Loucy (cell line): ENCODE measurements around the gene NELL2.

ENCODE experiments used
- H2AFZ ChIP-seq: fragments of 200-600 bp; sonication (generic); 2 replicates; pipeline ENCODE4 v1.6.0; 2016; ENCODE audit warnings: antibody characterized with exemption, mild to moderate bottlenecking, low read length, moderate library complexity
- H3F3A ChIP-seq: fragments of 200-600 bp; 2 replicates; pipeline ENCODE4 v1.6.0; 2016; ENCODE audit warnings: antibody characterized with exemption, low read depth, mild to moderate bottlenecking
- H3K27me3 ChIP-seq: fragments of 200-600 bp; sonication (generic); 2 replicates; pipeline ENCODE4 v1.6.1; 2014; ENCODE audit warnings: low read length, mild to moderate bottlenecking; ENCODE audit not compliant: insufficient read depth, poor library complexity, severe bottlenecking
- H3K36me3 ChIP-seq: fragments of 200-600 bp; sonication (generic); 2 replicates; pipeline ENCODE4 v1.6.1; 2016; ENCODE audit warnings: low read length; ENCODE audit not compliant: insufficient read depth
- H3K4me1 ChIP-seq: fragments of 200-600 bp; sonication (generic); 2 replicates; pipeline ENCODE4 v1.5.1; 2014; ENCODE audit warnings: low read length, mild to moderate bottlenecking; ENCODE audit not compliant: insufficient read depth, poor library complexity, severe bottlenecking
- H3K4me2 ChIP-seq: fragments of 200-600 bp; sonication (generic); 2 replicates; pipeline ENCODE4 v1.6.0; 2014; ENCODE audit warnings: antibody characterized with exemption, low read length, low read depth, mild to moderate bottlenecking; ENCODE audit not compliant: poor library complexity, severe bottlenecking
- H3K4me3 ChIP-seq: fragments of 200-600 bp; sonication (generic); 2 replicates; pipeline ENCODE4 v1.5.1; 2014; ENCODE audit warnings: low read length, mild to moderate bottlenecking, mixed read lengths; ENCODE audit not compliant: poor library complexity, severe bottlenecking
- H3K79me2 ChIP-seq: fragments of 200-600 bp; sonication (generic); 2 replicates; pipeline ENCODE4 v1.6.1; 2014; ENCODE audit warnings: low read length; ENCODE audit not compliant: insufficient read depth
- H3K9ac ChIP-seq: fragments of 200-600 bp; sonication (generic); 2 replicates; pipeline ENCODE4 v1.6.0; 2014; ENCODE audit warnings: mild to moderate bottlenecking, low read depth, low read length, moderate library complexity; ENCODE audit not compliant: poor library complexity, severe bottlenecking
- H3K9me2 ChIP-seq: fragments of 200-600 bp; sonication (generic); replicated peaks from 2 replicates; pipeline ENCODE4 v1.6.1; 2016; ENCODE audit warnings: low read depth, low read length, mixed read lengths
- H3K9me3 ChIP-seq: fragments of 200-600 bp; sonication (generic); 2 replicates; pipeline ENCODE4 v1.6.1; 2014; ENCODE audit warnings: mild to moderate bottlenecking, antibody characterized with exemption, low read length, low read depth; ENCODE audit not compliant: insufficient read depth
- H4K20me1 ChIP-seq: fragments of 200-600 bp; sonication (generic); 2 replicates; pipeline ENCODE4 v1.6.0; 2014; ENCODE audit warnings: antibody characterized with exemption, low read length, mild to moderate bottlenecking; ENCODE audit not compliant: insufficient read depth, poor library complexity, severe bottlenecking
- EZH2phosphoT487 ChIP-seq: fragments of 200-600 bp; IDR thresholded peaks from 2 replicates; pipeline ENCODE4 v1.6.1; 2018; ENCODE audit warnings: antibody characterized with exemption, mild to moderate bottlenecking, moderate library complexity, borderline replicate concordance
- TF ChIP-seq, protein P1 (sequence below): fragments of 200-600 bp; sonication (generic); conservative IDR thresholded peaks from 2 replicates; pipeline ENCODE4 v1.5.1; 2014; ENCODE audit warnings: mild to moderate bottlenecking, antibody characterized with exemption, low read length

NELL2 gene

DNA sequence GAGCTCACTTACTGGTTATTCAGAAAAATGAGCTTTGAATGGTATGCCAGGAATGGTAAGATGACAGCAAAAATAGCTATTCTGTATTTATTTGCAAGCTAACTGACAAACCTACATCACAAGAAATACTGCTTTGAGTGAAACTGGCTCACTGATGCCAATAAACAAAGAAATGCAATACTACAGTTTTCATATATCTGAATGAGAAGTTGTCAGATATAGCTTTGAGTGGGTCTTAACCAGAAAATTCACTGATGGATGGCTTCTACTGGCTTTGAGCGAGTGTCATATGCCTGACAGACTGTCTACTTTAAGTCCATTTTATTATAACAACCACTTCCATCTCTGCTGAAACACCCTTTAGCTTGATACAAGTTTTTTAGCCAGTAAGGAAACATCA is 330.1 kb downstream of the NELL2 start:
- Histone ChIP-seq H3K27me3 (no peaks in the 10 kb centered on the region), H3K4me2 (no peak overlapping the region), H3F3A (no peaks in the 10 kb centered on the region), H3K79me2 (no peaks in the 10 kb centered on the region), H3K9ac (no peak overlapping the region), H2AFZ (no peak overlapping the region), H4K20me1 (no peaks in the 10 kb centered on the region), H3K9me2 (no peaks in the 10 kb centered on the region), H3K36me3 (no peaks in the 10 kb centered on the region), H3K9me3 (no peaks in the 10 kb centered on the region), H3K4me3 (no peak overlapping the region), H3K4me1 (peaks cover 3% of the 10 kb centered on the region)
- TF ChIP-seq EZH2phosphoT487 = no peak
- TF ChIP-seq, protein P1, sequence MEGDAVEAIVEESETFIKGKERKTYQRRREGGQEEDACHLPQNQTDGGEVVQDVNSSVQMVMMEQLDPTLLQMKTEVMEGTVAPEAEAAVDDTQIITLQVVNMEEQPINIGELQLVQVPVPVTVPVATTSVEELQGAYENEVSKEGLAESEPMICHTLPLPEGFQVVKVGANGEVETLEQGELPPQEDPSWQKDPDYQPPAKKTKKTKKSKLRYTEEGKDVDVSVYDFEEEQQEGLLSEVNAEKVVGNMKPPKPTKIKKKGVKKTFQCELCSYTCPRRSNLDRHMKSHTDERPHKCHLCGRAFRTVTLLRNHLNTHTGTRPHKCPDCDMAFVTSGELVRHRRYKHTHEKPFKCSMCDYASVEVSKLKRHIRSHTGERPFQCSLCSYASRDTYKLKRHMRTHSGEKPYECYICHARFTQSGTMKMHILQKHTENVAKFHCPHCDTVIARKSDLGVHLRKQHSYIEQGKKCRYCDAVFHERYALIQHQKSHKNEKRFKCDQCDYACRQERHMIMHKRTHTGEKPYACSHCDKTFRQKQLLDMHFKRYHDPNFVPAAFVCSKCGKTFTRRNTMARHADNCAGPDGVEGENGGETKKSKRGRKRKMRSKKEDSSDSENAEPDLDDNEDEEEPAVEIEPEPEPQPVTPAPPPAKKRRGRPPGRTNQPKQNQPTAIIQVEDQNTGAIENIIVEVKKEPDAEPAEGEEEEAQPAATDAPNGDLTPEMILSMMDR = no peak

DNA sequence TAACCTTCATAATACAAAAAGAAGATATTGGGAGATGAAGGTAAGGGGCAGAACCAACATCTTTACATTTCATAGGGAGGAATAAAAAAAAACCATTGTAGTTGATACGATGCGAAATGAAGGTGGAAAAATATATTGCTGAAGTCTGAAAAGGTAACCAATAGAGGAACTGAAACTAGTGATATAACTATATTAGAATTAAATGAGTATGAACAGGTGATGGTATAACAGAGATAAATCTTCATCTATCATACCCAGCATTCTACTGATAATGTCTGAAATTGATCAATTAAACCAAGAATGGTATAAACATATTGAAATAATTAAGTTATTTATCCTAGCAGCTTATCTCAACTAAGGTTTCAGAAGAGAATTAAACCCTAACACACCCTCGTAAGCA is 332.1 kb downstream of the NELL2 start:
- H3K4me3 ChIP-seq = no peak overlapping the region
- no peak overlapping the region for H2AFZ ChIP-seq
- no peaks in the 10 kb centered on the region for H4K20me1 ChIP-seq
- no peaks in the 10 kb centered on the region for H3K36me3 ChIP-seq
- H3K4me2 ChIP-seq = no peak overlapping the region
- H3K9me3 ChIP-seq = no peaks in the 10 kb centered on the region
- no peaks in the 10 kb centered on the region for H3K9me2 ChIP-seq
- H3K4me1 ChIP-seq = peaks cover 2% of the 10 kb centered on the region
- H3K27me3 ChIP-seq = no peaks in the 10 kb centered on the region
- no peaks in the 10 kb centered on the region for H3K79me2 ChIP-seq
- no peaks in the 10 kb centered on the region for H3F3A ChIP-seq
- TF ChIP-seq EZH2phosphoT487 = no peak
- TF ChIP-seq, protein P1 = no peak
- H3K9ac ChIP-seq = no peak overlapping the region

DNA sequence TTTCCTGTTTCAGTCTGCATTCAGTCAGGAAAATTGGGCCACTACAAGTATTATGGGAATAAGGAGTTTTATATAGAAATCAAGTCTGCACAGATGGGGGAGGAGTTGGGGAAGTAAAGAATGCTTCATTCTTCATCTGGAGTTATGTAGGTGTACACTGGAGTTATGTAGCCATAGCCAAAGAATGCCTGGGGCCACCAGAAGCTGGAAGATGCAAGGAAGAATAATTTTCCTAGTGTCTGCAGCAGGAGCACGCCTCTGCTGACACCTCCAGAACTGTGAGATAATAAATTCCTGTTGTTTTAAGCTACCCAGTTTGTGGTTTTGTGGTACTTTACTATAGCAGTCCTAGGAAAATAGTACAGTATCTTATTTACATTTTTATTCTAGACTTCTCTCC is 333.4 kb downstream of the NELL2 start:
- H3K9ac ChIP-seq = no peak overlapping the region

More for the DNA sequence above, 333.4 kb downstream of the NELL2 start:
- no peaks in the 10 kb centered on the region for H3F3A ChIP-seq
- no peak overlapping the region for H3K4me3 ChIP-seq
- no peaks in the 10 kb centered on the region for H3K9me3 ChIP-seq
- H3K4me2 ChIP-seq = no peak overlapping the region
- H3K9me2 ChIP-seq = no peaks in the 10 kb centered on the region
- H3K27me3 ChIP-seq = no peaks in the 10 kb centered on the region
- no peaks in the 10 kb centered on the region for H4K20me1 ChIP-seq
- TF ChIP-seq, protein P1 = no peak
- no peak for TF ChIP-seq EZH2phosphoT487
- no peaks in the 10 kb centered on the region for H3K4me1 ChIP-seq
- H3K36me3 ChIP-seq = no peaks in the 10 kb centered on the region
- H3K79me2 ChIP-seq = no peaks in the 10 kb centered on the region
- H2AFZ ChIP-seq = no peak overlapping the region
